GM18870 (cell line): Measurements from ENCODE around the gene ACER3.
"Not testable (repeated sequence)": the region's sequence is repeated elsewhere in the genome, so short reads cannot be mapped to it uniquely, and the experiment has no call there.

Experiments
- ATAC-seq: cut with Tn5 transposase; IDR thresholded peaks from one replicate; pipeline ENCODE4 v1.9.1; 2021; ENCODE audit warnings: moderate library complexity; ENCODE audit not compliant: unreplicated experiment

ACER3 gene

GRCh38 chr11:77055913-77056312 lies 195.2 kb downstream of the ACER3 start:
- ATAC-seq = no peak

GRCh38 chr11:77056814-77057402 lies 196.2 kb downstream of the ACER3 start:
- no peak for ATAC-seq

GRCh38 chr11:77057938-77058474 lies 197.3 kb downstream of the ACER3 start:
- no peak for ATAC-seq

GRCh38 chr11:77058900-77059299 lies 198.2 kb downstream of the ACER3 start:
- no peak for ATAC-seq

- ATAC-seq = no peak
Measured at GRCh38 chr11:77059806-77060205, 199.1 kb downstream of the ACER3 start.

GRCh38 chr11:77060234-77060633 lies 199.5 kb downstream of the ACER3 start:
- no peak for ATAC-seq

GRCh38 chr11:77061258-77061657 lies 200.5 kb downstream of the ACER3 start:
- ATAC-seq = not testable (repeated sequence)

GRCh38 chr11:77062924-77063323 lies 202.2 kb downstream of the ACER3 start:
- no peak for ATAC-seq

GRCh38 chr11:77063407-77063806 lies 202.7 kb downstream of the ACER3 start:
- ATAC-seq = no peak

- ATAC-seq = no peak
Measured at GRCh38 chr11:77063861-77064260, 203.1 kb downstream of the ACER3 start.

- no peak for ATAC-seq
Measured at GRCh38 chr11:77064648-77065217, 204.0 kb downstream of the ACER3 start.

GRCh38 chr11:77065878-77066228 lies 205.1 kb downstream of the ACER3 start:
- no peak for ATAC-seq

GRCh38 chr11:77066229-77067042 lies 205.7 kb downstream of the ACER3 start, which contains the start of gene CAPN5:
CAPN5 (plus strand) TSS chr11:77066971; CDS start chr11:77084887, 17,916 bp downstream.
- peak; percentile 50 for ATAC-seq

- ATAC-seq = no peak
Measured at GRCh38 chr11:77067861-77068443, 207.2 kb downstream of the ACER3 start.

- ATAC-seq = no peak
Measured at GRCh38 chr11:77068457-77069335, 208.0 kb downstream of the ACER3 start.

GRCh38 chr11:77069336-77069968 lies 208.7 kb downstream of the ACER3 start:
- ATAC-seq = no peak

GRCh38 chr11:77069969-77070582 lies 209.4 kb downstream of the ACER3 start:
- ATAC-seq = no peak

GRCh38 chr11:77071077-77071476 lies 210.4 kb downstream of the ACER3 start:
- ATAC-seq = no peak
